Bronchial epithelial cell (primary cell): Measurements from ENCODE around the gene FGD4. TPM values are rescaled to one million over a fixed set of nuclear protein-coding genes. Genes with fewer than 3 reads are reported as not detected.

Source experiments
- DNase-seq: peaks from one replicate; pipeline ENCODE4 v3.0.0-alpha.2; 2010; ENCODE audit warnings: low read depth
- FAIRE-seq: peaks from 2 replicates; lab custom pipeline; 2011; peaks lifted over from hg19 to GRCh38; lab: Jason Lieb, UNC
- H3K27me3 ChIP-seq: 2 replicates; pipeline ENCODE4 v1.5.1; 2011; ENCODE audit warnings: low read length; ENCODE audit not compliant: control insufficient read depth, insufficient read depth
- H3K36me3 ChIP-seq: 2 replicates; pipeline ENCODE4 v1.5.1; 2011; ENCODE audit warnings: low read length; ENCODE audit not compliant: control insufficient read depth, insufficient read depth
- H3K4me3 ChIP-seq: 2 replicates; pipeline ENCODE4 v1.5.1; 2011; ENCODE audit warnings: mild to moderate bottlenecking, low read depth, low read length, control low read depth
- CTCF ChIP-seq: IDR thresholded peaks from 2 replicates; pipeline ENCODE4 v1.5.1; 2011; ENCODE audit warnings: mild to moderate bottlenecking, moderate library complexity, low read length, control low read depth, inconsistent platforms; ENCODE audit not compliant: insufficient read depth, severe bottlenecking
- total RNA-seq: library from RNA; depleted of rRNA; stranded (reverse); fragments of >200 nt; gene quantifications from 2 replicates; pipeline ENCODE4 v1.2.1, GENCODE V29; 2014

FGD4 gene
- total RNA-seq, 1 donor from 2014 or later, result 22.9 TPM

DNA sequence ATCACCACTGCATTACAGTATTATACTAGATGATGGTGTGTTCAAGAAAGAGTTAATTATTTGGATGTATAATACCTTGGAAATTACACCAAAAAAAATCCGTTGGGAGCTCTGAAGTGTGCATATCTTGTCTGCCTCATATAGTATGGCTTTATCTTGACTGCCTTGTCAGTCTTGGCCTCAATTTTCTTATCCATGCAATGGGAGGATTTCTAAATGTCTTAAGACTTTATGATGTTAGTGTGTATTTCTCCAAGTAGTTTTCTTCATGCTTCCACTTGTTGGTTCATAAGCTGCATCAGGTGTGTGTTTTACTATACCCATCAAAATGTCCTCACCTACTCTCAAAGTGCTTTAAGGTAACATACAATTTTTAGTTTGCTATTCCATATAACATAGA is 84.6 kb downstream of the FGD4 start:
- TF ChIP-seq CTCF, result no peak
- no peaks in the 10 kb centered on the region for H3K27me3 ChIP-seq
- H3K36me3 ChIP-seq, result no peaks in the 10 kb centered on the region
- H3K4me3 ChIP-seq, result no peak overlapping the region
- no peak for DNase-seq
- no peak for FAIRE-seq

GRCh38 chr12:32486158-32486557 is 86.8 kb downstream of the FGD4 start:
- no peak overlapping the region for H3K4me3 ChIP-seq
- no peak for FAIRE-seq
- H3K27me3 ChIP-seq, result no peaks in the 10 kb centered on the region
- H3K36me3 ChIP-seq, result no peaks in the 10 kb centered on the region
- peak; percentile 32 for DNase-seq
- TF ChIP-seq CTCF, result no peak

GRCh38 chr12:32488132-32488531 is 88.8 kb downstream of the FGD4 start:
- no peak for FAIRE-seq
- DNase-seq, result no peak
- TF ChIP-seq CTCF, result no peak
- H3K36me3 ChIP-seq, result no peaks in the 10 kb centered on the region
- no peak overlapping the region for H3K4me3 ChIP-seq
- no peaks in the 10 kb centered on the region for H3K27me3 ChIP-seq

GRCh38 chr12:32489070-32489469 is 89.7 kb downstream of the FGD4 start:
- no peak for TF ChIP-seq CTCF
- FAIRE-seq, result no peak

DNA sequence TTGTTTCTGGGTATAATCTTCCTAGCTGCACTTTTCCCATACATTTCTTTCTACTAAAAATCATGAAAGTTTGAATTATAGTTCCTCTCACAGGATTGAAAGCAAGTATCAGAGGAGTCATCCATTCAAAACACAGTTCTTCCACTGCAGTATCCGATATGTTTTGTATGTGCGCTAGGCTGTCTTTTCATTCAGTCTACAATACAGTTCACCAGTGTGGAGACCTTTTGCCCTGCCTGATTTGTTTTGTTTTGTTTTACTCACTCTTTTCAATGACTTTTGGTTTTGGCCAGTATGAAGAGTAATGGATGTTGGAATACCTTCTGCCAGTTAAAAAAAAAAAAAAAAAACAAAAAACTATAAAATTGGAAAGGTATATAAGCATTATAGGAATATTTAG is 91.4 kb downstream of the FGD4 start:
- H3K27me3 ChIP-seq, result no peaks in the 10 kb centered on the region
- DNase-seq (no peak), FAIRE-seq (peak; percentile 66)
- no peaks in the 10 kb centered on the region for H3K36me3 ChIP-seq
- H3K4me3 ChIP-seq, result no peak overlapping the region
- no peak for TF ChIP-seq CTCF

More at GRCh38 chr12:32489070-32489469, 89.7 kb downstream of the FGD4 start:
- Histone ChIP-seq H3K27me3 (no peaks in the 10 kb centered on the region), H3K36me3 (no peaks in the 10 kb centered on the region), H3K4me3 (no peak overlapping the region)
- DNase-seq, result no peak

GRCh38 chr12:32493282-32493681 is 93.9 kb downstream of the FGD4 start:
- Histone ChIP-seq H3K36me3 (no peaks in the 10 kb centered on the region), H3K4me3 (no peak overlapping the region), H3K27me3 (no peaks in the 10 kb centered on the region)
- DNase-seq (no peak), FAIRE-seq (no peak)
- no peak for TF ChIP-seq CTCF
